Cortex of kidney (tissue), 1 donor: ENCODE data around the gene IZUMO1R.
"Not testable (repeated sequence)": the region's sequence is repeated elsewhere in the genome, so short reads cannot be mapped to it uniquely, and the experiment has no call there.

ENCODE experiments used
- DNase-seq: peaks from one replicate; lab custom pipeline; 2025; lab: John Stamatoyannopoulos, UW

Gene IZUMO1R

GRCh38 chr11:94303966-94304958 lies at the start of gene IZUMO1R:
TSS of gene IZUMO1R (plus strand) at chr11:94304580. CDS start at chr11:94305637, 1,057 bp downstream.
- no peak for DNase-seq

GRCh38 chr11:94271885-94272372 lies 32.5 kb upstream of the IZUMO1R start:
- DNase-seq, result no peak

DNA sequence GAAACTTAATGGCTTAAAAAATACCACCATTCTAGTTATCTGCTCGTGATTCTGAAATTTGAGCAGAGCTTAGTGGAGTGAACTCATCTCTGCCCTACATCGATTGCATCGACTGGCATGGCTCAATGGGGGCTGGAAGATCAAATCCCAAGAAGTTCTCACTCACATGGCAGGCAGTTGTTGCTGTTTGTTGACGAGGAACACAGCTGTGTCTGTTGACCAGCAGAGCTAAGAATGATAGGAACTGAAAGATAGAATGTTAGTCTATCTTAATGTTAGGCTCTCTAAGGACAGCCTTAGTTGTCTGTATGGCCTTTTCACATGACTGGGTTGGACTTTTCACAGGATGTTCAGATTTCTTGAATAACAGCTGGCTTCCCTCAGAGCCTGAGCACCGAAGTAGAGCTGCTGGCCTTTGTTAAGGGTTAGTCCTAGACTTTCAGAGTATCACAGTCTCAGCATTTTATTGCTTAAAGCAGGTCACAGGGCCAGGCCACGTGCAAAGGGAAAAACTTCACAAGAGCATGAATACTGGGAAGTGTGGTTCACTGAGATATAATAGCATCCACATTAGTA lies 31.6 kb upstream of the IZUMO1R start:
- DNase-seq, result no peak

- DNase-seq, result no peak
Measured at GRCh38 chr11:94275961-94276360, 28.4 kb upstream of the IZUMO1R start.

DNA sequence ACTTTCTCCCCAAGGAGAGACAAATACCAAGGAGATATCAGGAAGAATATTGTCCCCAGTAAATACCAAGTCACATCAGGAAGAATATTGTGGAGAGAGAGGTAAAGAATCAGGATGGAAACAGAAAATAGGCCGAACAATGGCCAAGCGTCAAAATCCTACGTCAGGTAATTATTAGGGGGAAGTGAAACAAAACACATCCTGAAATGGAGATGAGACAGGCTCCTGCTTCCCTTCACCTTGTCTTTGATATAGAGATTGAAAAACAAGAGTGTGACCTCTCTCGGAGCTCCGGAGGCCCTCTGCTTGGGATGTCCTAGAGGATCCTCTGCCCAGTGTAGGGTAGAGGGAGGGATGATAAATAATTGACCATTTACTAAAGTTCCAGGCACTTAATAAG lies 27.4 kb upstream of the IZUMO1R start:
- no peak for DNase-seq

DNA sequence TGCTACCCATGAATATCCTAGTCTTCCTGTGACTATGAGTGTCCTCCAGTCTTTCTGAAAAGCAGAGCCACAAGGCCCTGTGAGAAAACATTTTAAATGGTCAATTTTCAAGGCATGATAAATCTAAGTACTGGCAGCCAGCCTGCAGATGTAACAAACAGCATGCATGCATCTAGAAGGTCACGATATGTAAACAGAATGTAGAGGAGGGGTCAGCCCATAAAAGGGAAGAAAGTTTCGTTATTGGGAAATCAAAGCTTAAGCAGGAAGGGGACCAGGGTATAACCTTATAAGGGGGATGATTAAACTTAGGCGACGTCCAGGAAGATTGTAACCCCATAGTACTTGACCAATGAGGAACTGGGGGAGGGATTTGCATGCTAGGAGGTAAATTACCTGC lies 26.2 kb upstream of the IZUMO1R start:
- not testable (repeated sequence) for DNase-seq

DNA sequence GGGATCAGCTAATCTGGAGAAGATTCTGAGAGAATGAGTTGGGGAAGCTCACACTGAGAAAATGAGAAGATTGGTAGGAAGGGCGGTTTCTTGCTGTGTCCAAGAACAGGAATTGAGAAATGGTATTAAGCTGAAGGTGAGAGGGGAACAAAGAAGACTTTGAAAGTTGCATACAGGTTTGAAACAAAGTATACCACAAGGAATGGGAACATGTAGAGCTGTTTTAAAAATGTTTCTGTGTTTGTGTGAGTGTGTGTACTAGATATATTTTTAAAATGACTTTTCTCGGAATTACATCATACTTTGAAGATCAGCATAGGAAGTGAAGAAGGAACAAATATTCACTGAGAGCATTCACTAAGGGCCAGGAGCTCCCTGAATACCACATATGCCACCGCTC lies 24.4 kb upstream of the IZUMO1R start:
- DNase-seq, result no peak

DNA sequence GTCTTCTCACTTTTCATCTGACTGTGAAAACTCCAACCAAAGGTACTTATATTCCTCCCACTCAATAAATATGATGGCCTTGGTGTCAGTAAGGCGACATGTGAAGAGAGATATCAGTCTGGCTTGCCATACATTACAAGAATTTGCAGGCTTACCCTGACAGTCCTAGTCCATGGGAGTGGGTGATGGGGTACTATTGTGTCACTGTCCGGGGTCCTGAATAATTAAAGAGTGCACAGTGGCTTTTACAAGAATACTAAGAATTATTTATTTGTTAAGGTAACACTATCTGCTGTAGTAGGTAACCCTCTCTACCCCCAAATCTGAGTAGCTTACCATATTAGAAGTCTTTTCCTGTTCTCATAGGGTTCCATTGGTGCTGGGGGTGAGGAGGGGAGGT lies 23.1 kb upstream of the IZUMO1R start:
- DNase-seq, result no peak

- DNase-seq, result no peak
Measured at GRCh38 chr11:94283678-94284077, 20.7 kb upstream of the IZUMO1R start.

DNA sequence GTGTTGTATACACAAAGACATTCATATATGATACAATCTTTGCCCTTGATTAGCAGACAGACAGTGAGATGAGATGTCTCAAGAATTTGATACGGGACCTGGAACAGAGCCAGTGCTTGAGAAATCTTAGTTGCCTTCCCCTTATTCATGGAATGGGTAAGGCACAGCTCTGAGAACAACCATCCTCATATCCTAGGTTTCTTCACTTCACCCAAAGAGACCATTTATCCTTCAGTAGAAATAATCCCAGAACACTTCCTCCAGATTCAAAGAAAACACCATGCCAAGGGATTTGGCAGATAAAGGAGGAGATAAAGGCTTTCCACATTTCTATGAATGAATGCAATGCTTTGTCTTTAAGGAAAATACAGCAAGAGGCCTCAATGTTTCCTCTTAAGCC lies 8.8 kb upstream of the IZUMO1R start:
- no peak for DNase-seq

DNA sequence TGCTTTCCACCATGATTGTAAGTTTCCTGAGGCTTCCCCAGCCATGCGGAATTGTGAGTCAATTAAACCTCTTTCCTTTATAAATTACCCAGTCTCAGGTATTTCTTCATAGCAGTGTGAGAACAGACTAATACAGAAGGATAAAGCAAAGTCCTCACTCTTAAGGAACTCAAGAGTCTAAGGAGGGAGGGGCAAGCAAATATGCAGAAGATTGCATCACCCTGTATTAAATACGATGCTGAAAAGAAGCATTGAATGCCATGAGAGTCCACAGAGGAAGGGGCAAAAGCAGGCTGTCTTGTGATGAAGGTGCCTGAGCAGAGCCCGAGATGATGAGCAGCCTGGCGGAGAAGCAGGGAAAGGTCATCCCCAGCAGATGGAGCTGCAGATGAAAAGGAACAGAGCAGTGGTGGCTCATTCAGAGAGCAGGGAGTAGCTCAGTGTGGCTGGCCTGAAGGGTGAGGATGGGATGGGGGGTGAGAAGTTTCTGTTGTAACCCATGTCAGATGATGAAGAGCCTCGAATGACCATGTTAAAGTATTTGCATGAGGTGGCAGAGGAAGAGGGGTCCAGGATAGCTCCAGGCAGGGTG lies 6.3 kb upstream of the IZUMO1R start:
- no peak for DNase-seq

GRCh38 chr11:94302776-94303175 lies 1.6 kb upstream of the IZUMO1R start:
- no peak for DNase-seq

GRCh38 chr11:94305146-94305545 lies 766 bp downstream of the IZUMO1R start:
- no peak for DNase-seq

DNA sequence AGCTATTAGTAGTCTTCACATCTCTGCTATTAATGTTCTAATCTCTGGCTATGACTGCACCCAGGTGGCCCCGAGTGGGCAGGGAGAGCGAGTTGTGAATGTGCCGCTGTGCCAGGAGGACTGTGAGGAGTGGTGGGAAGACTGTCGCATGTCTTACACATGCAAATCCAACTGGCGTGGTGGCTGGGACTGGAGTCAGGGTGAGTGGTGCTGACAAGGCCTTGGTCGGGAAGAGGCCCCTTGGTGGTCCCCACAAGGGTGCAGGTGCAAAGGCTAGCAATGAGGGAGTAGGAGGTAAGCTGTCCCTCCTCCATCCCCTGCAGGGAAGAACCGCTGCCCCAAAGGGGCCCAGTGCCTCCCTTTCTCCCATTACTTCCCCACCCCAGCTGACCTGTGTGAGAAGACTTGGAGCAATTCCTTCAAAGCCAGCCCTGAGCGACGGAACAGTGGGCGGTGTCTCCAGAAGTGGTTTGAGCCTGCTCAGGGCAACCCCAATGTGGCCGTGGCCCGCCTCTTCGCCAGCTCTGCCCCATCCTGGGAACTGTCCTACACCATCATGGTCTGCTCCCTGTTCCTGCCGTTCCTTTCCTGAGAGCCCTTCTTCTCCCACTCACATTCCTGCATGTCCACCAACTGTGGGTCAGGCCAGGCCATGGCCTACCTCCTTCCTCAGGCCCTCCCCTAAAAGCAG lies 2.9 kb downstream of the IZUMO1R start:
- DNase-seq, result no peak

GRCh38 chr11:94308024-94308423 lies 3.6 kb downstream of the IZUMO1R start:
- DNase-seq, result no peak

DNA sequence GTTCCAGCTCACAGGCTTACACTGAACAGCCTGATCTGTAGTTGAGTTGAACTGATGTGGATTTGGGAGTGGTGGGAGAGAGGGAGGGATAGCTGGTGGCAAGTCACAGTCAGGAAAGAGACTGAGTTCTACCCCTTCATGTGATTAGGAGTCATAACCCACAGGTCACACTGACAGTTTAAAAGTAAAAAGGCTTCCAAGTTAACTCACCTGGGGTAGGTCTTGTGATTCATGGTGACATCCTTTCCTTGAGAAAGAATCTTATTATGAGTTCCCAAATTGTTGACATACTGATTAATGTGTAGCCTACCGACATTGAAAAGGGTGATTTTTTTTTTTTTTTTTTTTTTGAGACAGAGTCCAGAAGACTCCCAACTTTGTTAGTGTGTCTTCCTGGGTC lies 5.4 kb downstream of the IZUMO1R start:
- no peak for DNase-seq

GRCh38 chr11:94310191-94310875 lies 6.0 kb downstream of the IZUMO1R start:
- no peak for DNase-seq

- DNase-seq, result no peak
Measured at GRCh38 chr11:94312339-94312738, 8.0 kb downstream of the IZUMO1R start.

DNA sequence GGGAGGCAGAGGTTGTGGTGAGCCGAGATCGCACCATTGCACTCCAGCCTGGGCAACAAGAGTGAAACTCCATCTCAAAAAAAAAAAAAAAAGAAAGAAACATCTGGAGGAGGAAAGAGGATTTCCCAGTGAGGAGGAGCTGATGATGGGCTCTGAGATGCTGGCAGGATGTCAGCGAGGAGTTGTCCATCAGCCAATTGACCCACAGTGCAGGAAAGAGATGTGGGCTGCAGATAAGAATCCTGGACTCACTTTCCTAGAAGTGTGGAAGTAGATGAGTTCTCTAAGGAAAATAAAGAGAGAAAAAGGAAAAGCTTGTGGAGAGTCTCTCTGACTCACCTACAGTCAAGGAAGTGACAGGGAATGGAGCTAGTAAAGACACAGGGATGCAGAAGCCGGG lies 9.7 kb downstream of the IZUMO1R start:
- DNase-seq, result no peak

DNA sequence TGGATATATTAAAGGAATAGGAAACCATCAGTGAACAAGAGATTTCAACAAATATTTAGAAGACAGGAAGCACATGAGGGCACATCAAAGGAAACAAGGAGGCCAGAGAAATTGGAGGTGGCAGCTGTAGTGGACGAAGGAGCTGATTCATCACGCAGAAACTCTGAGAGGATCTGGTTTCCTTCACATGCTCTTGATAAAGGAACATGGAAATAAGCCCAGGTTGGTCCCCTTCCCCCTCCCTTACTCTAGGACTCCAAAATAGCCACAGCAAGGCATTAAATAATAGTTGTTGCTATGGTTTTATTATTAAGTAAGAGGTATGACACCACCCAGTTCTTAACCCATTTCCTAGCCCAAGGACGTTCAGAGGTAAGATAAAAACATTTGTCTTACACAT lies 11.3 kb downstream of the IZUMO1R start:
- no peak for DNase-seq

DNA sequence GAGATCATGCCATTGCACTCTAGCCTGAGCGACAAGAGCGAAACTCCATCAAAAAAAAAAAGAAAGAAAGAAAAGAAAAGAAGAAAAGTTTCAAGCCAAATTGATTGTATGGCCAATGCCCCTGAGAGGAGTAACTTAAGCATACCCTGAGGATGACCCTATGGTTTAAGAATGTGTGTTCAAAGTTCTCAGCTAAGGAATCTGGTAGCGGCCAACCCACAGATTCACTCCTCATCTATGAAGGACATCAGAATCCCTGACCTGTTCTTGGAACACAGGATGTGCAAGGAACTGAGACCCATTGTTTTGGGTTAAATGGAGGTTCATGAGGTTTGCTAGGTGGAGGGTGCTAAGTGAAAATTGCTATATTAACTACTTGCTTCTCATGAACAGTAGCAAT lies 18.1 kb downstream of the IZUMO1R start:
- no peak for DNase-seq

GRCh38 chr11:94325681-94326080 lies 21.3 kb downstream of the IZUMO1R start:
- DNase-seq, result no peak
